Trophoblast cell (in vitro differentiated cells and primary cell): ENCODE measurements around the gene DLX2.

Experiments
- DNase-seq, 2 donors: peaks; one replicate each; pipeline ENCODE4 v3.0.0-alpha.2; 2016
- H2AFZ ChIP-seq: 2 replicates; pipeline ENCODE4 v1.6.1; 2013; ENCODE audit warnings: low read length, moderate library complexity, mild to moderate bottlenecking; ENCODE audit not compliant: insufficient read depth, poor library complexity
- H2AK5ac ChIP-seq: 2 replicates; pipeline ENCODE4 v1.6.1; 2013; ENCODE audit warnings: mild to moderate bottlenecking, low read length
- H2BK120ac ChIP-seq: 2 replicates; pipeline ENCODE4 v1.6.1; 2013; ENCODE audit warnings: low read length, mild to moderate bottlenecking, moderate library complexity; ENCODE audit not compliant: insufficient read depth, poor library complexity
- H2BK12ac ChIP-seq: 2 replicates; pipeline ENCODE4 v1.6.1; 2013; ENCODE audit warnings: mild to moderate bottlenecking, low read length, moderate library complexity
- H2BK5ac ChIP-seq: 2 replicates; pipeline ENCODE4 v1.6.1; 2013; ENCODE audit warnings: low read length, low read depth, moderate library complexity, mild to moderate bottlenecking; ENCODE audit not compliant: poor library complexity
- H3K14ac ChIP-seq: 2 replicates; pipeline ENCODE4 v1.6.1; 2013; ENCODE audit warnings: mild to moderate bottlenecking, low read length
- H3K18ac ChIP-seq: 2 replicates; pipeline ENCODE4 v1.6.1; 2013; ENCODE audit warnings: mild to moderate bottlenecking, low read length
- H3K23ac ChIP-seq: 2 replicates; pipeline ENCODE4 v1.6.1; 2013; ENCODE audit warnings: low read length
- H3K27ac ChIP-seq: 2 replicates; pipeline ENCODE4 v1.5.1; 2013; ENCODE audit warnings: low read depth, mild to moderate bottlenecking, inconsistent platforms, low read length, moderate library complexity
- H3K27me3 ChIP-seq: 2 replicates; pipeline ENCODE4 v1.6.1; 2013; ENCODE audit warnings: inconsistent platforms, mild to moderate bottlenecking, low read length, moderate library complexity; ENCODE audit not compliant: insufficient read depth
- H3K36me3 ChIP-seq, 2 experiments: 1 replicate in 1 of 2; 2 replicates in 1 of 2; pipeline ENCODE4 v1.6.1; 2013; ENCODE audit warnings: low read length in 2 of 2, mild to moderate bottlenecking in 2 of 2, moderate library complexity in 1 of 2; ENCODE audit not compliant: insufficient read depth in 2 of 2, control insufficient read depth in 1 of 2
- H3K4ac ChIP-seq: 2 replicates; pipeline ENCODE4 v1.6.1; 2013; ENCODE audit warnings: low read depth, mild to moderate bottlenecking, low read length, moderate library complexity
- H3K4me1 ChIP-seq, 2 experiments: 1 replicate in 1 of 2; 2 replicates in 1 of 2; pipeline ENCODE4 v1.6.1; 2013; ENCODE audit warnings: low read length in 2 of 2, mild to moderate bottlenecking in 2 of 2, moderate library complexity in 1 of 2; ENCODE audit not compliant: insufficient read depth in 2 of 2, control insufficient read depth in 1 of 2
- H3K4me2 ChIP-seq: 2 replicates; pipeline ENCODE4 v1.6.1; 2013; ENCODE audit warnings: inconsistent platforms, mild to moderate bottlenecking, low read length, moderate library complexity
- H3K4me3 ChIP-seq: 2 replicates; pipeline ENCODE4 v1.5.1; 2013; ENCODE audit warnings: mild to moderate bottlenecking, low read depth, low read length, inconsistent platforms
- H3K79me1 ChIP-seq: one replicate; pipeline ENCODE4 v1.6.1; 2013; ENCODE audit warnings: low read length
- H3K79me2 ChIP-seq: 2 replicates; pipeline ENCODE4 v1.6.1; 2013; ENCODE audit warnings: low read length, mild to moderate bottlenecking; ENCODE audit not compliant: control insufficient read depth, insufficient read depth, poor library complexity
- H3K9ac ChIP-seq: 2 replicates; pipeline ENCODE4 v1.6.1; 2013; ENCODE audit warnings: mild to moderate bottlenecking, low read length
- H3K9me3 ChIP-seq: 2 replicates; pipeline ENCODE4 v1.6.1; 2013; ENCODE audit warnings: low read depth, mild to moderate bottlenecking, control low read depth, inconsistent platforms, low read length; ENCODE audit not compliant: insufficient read depth
- H4K12ac ChIP-seq: 2 replicates; pipeline ENCODE4 v1.6.1; 2013; ENCODE audit warnings: low read depth, mild to moderate bottlenecking, low read length, moderate library complexity
- H4K8ac ChIP-seq: 2 replicates; pipeline ENCODE4 v1.6.1; 2013; ENCODE audit warnings: low read depth, mild to moderate bottlenecking, low read length, moderate library complexity
- H4K91ac ChIP-seq: one replicate; pipeline ENCODE4 v1.6.1; 2013; ENCODE audit warnings: low read depth, mild to moderate bottlenecking, low read length, moderate library complexity
- WGBS: extraction: QIAGEN DNeasy Blood & Tissue Kit; methylation state at CpG from one replicate; pipeline ENCODE4 v1.1.7; 2013; ENCODE audit warnings: missing lambda C conversion rate; ENCODE audit not compliant: insufficient read length, insufficient coverage; ENCODE audit errors: extremely low coverage; 5-methylcytosine and 5-hydroxymethylcytosine counted together

Gene DLX2

DNA sequence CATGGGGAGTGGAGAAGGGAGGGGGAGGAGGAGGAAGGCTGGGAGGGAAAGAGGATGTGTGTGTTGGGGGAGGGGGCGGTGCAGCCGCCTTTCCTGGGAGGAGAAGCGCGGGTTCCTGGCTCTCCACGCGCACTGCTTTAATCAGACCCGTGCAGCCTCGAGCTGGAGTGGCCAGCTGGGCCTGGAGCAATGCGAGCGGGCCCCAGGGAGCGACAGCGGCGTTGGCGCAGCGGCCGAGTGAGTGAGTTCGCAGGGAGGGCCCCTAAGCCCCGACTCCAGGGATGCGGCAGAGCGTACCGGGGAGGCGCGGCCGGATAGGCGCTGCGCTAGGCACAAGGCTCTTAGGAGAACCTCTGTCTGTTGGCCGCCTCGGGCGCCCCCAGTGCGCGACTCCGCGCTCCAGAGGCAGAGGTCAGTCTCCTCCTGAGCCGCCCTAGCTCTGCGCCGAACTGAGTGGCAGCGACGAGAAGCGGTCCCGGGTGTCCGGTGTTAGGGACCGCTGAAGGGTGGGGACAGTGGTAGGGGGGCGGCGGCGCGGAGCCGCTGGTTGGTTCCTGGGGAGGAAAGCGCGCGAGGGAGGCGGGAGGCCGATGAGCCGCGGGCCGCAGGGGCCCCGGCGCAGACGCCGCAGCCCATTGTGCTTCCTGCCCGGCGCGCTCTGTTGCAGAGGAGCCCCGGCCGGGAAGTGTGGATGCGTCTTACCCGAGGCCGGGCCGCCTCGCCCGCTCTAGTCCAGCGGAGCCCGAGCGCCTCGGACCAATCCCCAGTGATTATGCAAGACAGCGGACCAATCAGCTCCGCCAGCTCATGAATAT is 17.8 kb downstream of the DLX2 start:
- no CpG with 5 or more reads among the region's 76 CpGs for WGBS
- Histone ChIP-seq H3K9me3 (peaks cover 7% of the 10 kb centered on the region), H2BK120ac (peak overlapping the region; percentile 4)

GRCh38 chr2:172084395-172084644 is 18.4 kb downstream of the DLX2 start:
- Histone ChIP-seq H2BK120ac (no peak overlapping the region), H3K4ac (no peak overlapping the region), H3K36me3 (peaks cover 0 to 8% of the 10 kb centered on the region in 2 experiments), H2AK5ac (no peak overlapping the region), H3K27me3 (peaks cover 59% of the 10 kb centered on the region), H2BK12ac (no peak overlapping the region), H3K9me3 (peaks cover 7% of the 10 kb centered on the region), H4K91ac (no peak overlapping the region), H3K14ac (no peak overlapping the region), H3K79me2 (peaks cover 10% of the 10 kb centered on the region), H3K4me1 (peaks cover 13 to 34% of the 10 kb centered on the region in 2 experiments), H3K4me2 (peak overlapping the region; percentile 95), H4K12ac (no peak overlapping the region), H2AFZ (peak overlapping the region; percentile 2), H3K9ac (no peak overlapping the region), H3K23ac (no peak overlapping the region), H3K27ac (no peak overlapping the region), H2BK5ac (no peak overlapping the region), H4K8ac (no peak overlapping the region), H3K4me3 (peak overlapping the region; percentile 71), H3K79me1 (peaks cover 35% of the 10 kb centered on the region), H3K18ac (no peak overlapping the region)
- no peak for DNase-seq
- no CpG with 5 or more reads among the region's 17 CpGs for WGBS

More for the DNA sequence above, 17.8 kb downstream of the DLX2 start:
- Histone ChIP-seq H3K18ac (peak overlapping the region; percentile 63), H2BK5ac (peak overlapping the region; percentile 67), H3K27me3 (peaks cover 59% of the 10 kb centered on the region), H2AK5ac (no peak overlapping the region), H4K91ac (peak overlapping the region; percentile 58), H4K8ac (peak overlapping the region; percentile 49), H3K14ac (peak overlapping the region; percentile 46), H3K4me2 (peak overlapping the region; percentile 95), H2BK12ac (peak overlapping the region; percentile 28), H3K79me1 (peaks cover 35% of the 10 kb centered on the region), H3K27ac (peak overlapping the region; percentile 49), H3K4ac (peak overlapping the region; percentile 13), H3K4me1 (peaks cover 17 to 38% of the 10 kb centered on the region in 2 experiments), H3K36me3 (peaks cover 0 to 8% of the 10 kb centered on the region in 2 experiments), H3K4me3 (peak overlapping the region; percentile 71), H3K9ac (peak overlapping the region; percentile 70), H4K12ac (peak overlapping the region; percentile 10), H3K79me2 (peaks cover 10% of the 10 kb centered on the region), H3K23ac (no peak overlapping the region), H2AFZ (peak overlapping the region; percentile 2)
- peak; percentile 83 to 90 for DNase-seq

DNA sequence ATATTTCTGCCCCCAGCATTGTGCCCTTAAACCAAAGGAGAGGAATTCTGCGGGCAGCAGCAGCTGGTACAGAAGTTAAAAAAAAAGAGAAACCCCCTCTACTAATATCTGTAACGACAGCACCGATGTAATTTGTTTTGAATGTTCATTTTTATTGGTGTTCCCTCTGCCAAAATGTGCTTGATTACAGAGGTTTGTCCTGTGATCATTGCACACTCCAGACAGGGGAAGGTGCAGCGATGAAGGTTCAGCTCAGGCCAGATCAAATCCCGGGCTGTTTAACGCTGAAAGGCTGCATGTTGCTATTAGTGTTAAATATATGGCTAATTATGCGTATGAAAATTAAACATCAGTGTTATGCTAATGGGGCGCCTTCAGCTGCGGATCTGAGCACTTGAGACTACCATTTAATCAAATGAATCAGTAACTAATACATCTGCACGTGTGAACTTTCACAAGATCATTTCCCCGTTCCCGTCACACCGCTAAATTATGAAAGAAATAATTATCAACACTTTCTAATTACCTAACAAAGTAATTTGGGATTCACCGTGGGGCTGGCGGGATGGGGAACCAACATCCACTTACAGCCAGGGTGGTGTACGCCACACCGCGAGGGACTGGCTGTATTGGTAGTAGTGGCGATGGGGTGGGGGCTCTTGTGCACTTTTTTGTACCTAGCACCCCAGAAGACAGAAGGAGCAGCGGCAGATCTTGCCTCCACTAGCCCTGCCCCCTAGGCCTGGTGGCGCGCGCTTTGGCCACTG is 18.9 kb downstream of the DLX2 start:
- no CpG with 5 or more reads among the region's 23 CpGs for WGBS
- Histone ChIP-seq H3K4ac (no peak overlapping the region), H3K4me3 (no peak overlapping the region), H3K9ac (no peak overlapping the region), H3K4me2 (peak overlapping the region; percentile 95), H3K79me2 (peaks cover 10% of the 10 kb centered on the region), H2AK5ac (no peak overlapping the region), H4K8ac (no peak overlapping the region), H4K91ac (no peak overlapping the region), H3K23ac (no peak overlapping the region), H4K12ac (no peak overlapping the region), H2BK12ac (no peak overlapping the region), H3K18ac (no peak overlapping the region), H3K4me1 (peaks cover 13 to 34% of the 10 kb centered on the region in 2 experiments), H3K36me3 (peaks cover 0 to 8% of the 10 kb centered on the region in 2 experiments), H2BK5ac (no peak overlapping the region), H3K27ac (no peak overlapping the region), H3K9me3 (peaks cover 7% of the 10 kb centered on the region), H2AFZ (no peak overlapping the region), H3K14ac (no peak overlapping the region), H3K27me3 (peaks cover 60% of the 10 kb centered on the region), H3K79me1 (peaks cover 35% of the 10 kb centered on the region), H2BK120ac (no peak overlapping the region)
- DNase-seq: no peak

GRCh38 chr2:172082944-172083627 is 19.6 kb downstream of the DLX2 start:
- peaks cover 58% of the 10 kb centered on the region for H3K27me3 ChIP-seq
- peaks cover 0 to 2% of the 10 kb centered on the region in 2 experiments for H3K36me3 ChIP-seq
- no peak overlapping the region for H4K91ac ChIP-seq
- no peak overlapping the region for H2AK5ac ChIP-seq
- peaks cover 7% of the 10 kb centered on the region for H3K9me3 ChIP-seq
- H2BK5ac ChIP-seq: no peak overlapping the region
- H2BK12ac ChIP-seq: peak overlapping the region; percentile 12
- no peak overlapping the region for H3K27ac ChIP-seq
- peaks cover 30% of the 10 kb centered on the region for H3K79me1 ChIP-seq
- peak overlapping the region; percentile 21 for H3K18ac ChIP-seq
- no peak overlapping the region for H2BK120ac ChIP-seq
- H3K4me3 ChIP-seq: no peak overlapping the region
- no peak overlapping the region for H3K14ac ChIP-seq
- H3K23ac ChIP-seq: no peak overlapping the region
- WGBS: no CpG with 5 or more reads among the region's 42 CpGs
- no peak overlapping the region for H3K4ac ChIP-seq
- no peak overlapping the region for H2AFZ ChIP-seq
- peaks cover 10% of the 10 kb centered on the region for H3K79me2 ChIP-seq
- no peak overlapping the region for H3K9ac ChIP-seq
- H4K8ac ChIP-seq: no peak overlapping the region
- peak in 1 of 2 donors; percentile 61 for DNase-seq
- H3K4me1 ChIP-seq: peaks cover 10 to 31% of the 10 kb centered on the region in 2 experiments
- no peak overlapping the region for H4K12ac ChIP-seq
- H3K4me2 ChIP-seq: peak overlapping the region; percentile 43
